ENCODE results near the gene MYOG.

DNA sequence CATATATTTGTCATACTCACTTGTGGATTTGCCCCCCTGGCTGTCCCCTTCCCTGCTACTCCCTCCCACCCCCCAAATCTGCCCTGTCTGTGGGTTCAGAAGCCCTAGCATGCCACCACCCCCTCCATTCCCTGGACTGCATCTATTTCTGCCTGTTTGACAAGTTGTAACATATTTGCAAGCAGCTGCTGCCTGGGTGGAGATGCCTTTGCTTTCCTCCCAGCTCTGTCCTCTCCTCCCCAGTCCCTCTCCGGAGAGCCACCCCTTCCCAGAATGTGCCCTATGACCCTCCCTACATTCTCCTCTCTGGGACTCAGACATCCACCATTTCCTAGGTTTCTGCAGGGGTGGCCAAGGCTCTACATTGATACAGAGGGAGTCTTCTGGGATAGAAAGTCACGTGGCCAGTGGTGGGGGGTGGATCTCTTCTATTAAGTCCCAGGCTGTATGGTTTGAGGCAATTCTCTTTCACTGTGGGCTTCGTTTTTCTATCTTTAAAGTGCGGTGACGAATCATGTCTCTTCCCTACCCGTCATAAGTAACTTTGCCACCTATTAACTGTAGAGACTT is 6.0 kb upstream of the MYOG start:
- TF ChIP-seq, protein P1, sequence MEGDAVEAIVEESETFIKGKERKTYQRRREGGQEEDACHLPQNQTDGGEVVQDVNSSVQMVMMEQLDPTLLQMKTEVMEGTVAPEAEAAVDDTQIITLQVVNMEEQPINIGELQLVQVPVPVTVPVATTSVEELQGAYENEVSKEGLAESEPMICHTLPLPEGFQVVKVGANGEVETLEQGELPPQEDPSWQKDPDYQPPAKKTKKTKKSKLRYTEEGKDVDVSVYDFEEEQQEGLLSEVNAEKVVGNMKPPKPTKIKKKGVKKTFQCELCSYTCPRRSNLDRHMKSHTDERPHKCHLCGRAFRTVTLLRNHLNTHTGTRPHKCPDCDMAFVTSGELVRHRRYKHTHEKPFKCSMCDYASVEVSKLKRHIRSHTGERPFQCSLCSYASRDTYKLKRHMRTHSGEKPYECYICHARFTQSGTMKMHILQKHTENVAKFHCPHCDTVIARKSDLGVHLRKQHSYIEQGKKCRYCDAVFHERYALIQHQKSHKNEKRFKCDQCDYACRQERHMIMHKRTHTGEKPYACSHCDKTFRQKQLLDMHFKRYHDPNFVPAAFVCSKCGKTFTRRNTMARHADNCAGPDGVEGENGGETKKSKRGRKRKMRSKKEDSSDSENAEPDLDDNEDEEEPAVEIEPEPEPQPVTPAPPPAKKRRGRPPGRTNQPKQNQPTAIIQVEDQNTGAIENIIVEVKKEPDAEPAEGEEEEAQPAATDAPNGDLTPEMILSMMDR (IDR thresholded peaks at IDR 0.05), result no peak
- TF ChIP-seq POLR2A (IDR thresholded peaks at IDR 0.05), result no peak

Measured in heart left ventricle (tissue), 13 donors.